ENCODE results near the gene SLFNL1. TPM values are rescaled to one million over a fixed set of nuclear protein-coding genes. Genes with fewer than 3 reads are reported as not detected.

Gene SLFNL1
- total RNA-seq, result under 0.01 TPM in 2 replicates

DNA sequence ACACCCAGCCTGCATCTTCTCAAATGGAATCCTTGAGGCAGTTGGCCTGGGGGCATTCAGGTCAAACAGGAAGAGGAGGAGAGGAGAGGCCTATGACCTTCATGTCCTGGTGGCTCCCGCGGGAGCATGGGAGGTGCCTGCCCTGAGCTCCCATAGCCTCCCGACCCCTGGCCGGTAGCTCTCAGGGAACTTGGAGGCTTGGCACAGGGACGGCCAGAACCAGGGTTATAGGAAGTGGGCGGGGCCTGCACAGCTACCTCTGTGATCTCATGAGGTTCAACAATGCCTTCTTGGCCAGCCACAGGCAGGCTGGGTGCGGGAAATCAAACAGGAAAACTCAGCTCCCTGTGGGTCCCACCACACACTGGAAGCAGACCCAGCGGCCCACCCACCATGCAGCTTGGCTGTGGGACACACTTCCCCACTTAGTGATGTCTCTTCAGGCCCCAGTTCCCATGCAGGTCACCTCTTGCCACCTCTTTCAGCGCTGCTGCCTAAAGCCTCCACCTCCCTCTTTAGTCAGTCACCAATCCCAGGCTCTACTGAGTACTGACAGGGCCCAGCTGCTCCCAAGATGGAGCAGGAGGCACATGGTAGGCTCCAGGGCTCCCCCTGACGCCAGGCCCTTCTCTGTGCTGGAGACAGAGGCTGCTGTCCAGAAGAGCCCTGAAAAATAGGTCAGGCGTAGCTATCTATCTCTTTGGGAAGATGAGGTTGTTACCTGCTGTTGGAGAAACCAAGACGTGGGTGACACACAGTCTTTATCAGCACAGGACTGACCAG lies at the start of gene SLFNL1:
SLFNL1 (minus strand) TSS at position 200 of the 783 bp plus-strand sequence. CDS start 1,065 bp downstream, outside the sequence.

GRCh38 chr1:40979241-40980067 lies 42.1 kb downstream of the SLFNL1 start, which contains the start of gene CTPS1:
Gene CTPS1 (plus strand): TSS chr1:40979696. CDS start chr1:40983291, 3,595 bp downstream.

Other genes starting within 250 kb of the SLFNL1 start
- gene KCNQ4, start 237.9 kb downstream of the SLFNL1 start, total RNA-seq, result under 0.01 and 0.17 TPM in 2 replicates
- 3.0 and 3.5 TPM in 2 replicates for gene CITED4, start 159.4 kb downstream of the SLFNL1 start, total RNA-seq
- gene CTPS1, start 42.0 kb downstream of the SLFNL1 start, total RNA-seq, result 25.6 and 34.6 TPM in 2 replicates
- 14.6 and 15.8 TPM in 2 replicates for gene SCMH1, start 220.6 kb upstream of the SLFNL1 start, total RNA-seq

All from bronchus fibroblast of lung (primary cell).